PC-3 (cell line): ENCODE measurements around the gene IRF2BP1. TPM values are rescaled to one million over a fixed set of nuclear protein-coding genes. Genes with fewer than 3 reads are reported as not detected.

Experiments used
- ATAC-seq: fragments of 200-7000 bp; cut with Tn5 transposase; 2 replicates; pipeline ENCODE4 v1.9.1; 2020; ENCODE audit warnings: mild to moderate bottlenecking, moderate library complexity
- BruUV-seq: library from RNA; stranded (reverse); fragments of 400-500 nt; replicated peaks from 2 replicates; lab custom pipeline; 2021; lab: Mats Ljungman, UMichigan
- CTCF ChIA-PET: fragments of 300-600 bp; sonication (Branson Sonifier 250); formaldehyde crosslinking; loops from one replicate; lab custom pipeline; 2022; ENCODE audit warnings: antibody characterized with exemption; lab: Charles Lee
- POLR2A ChIA-PET: fragments of 300-600 bp; sonication (Branson Sonifier 250); formaldehyde crosslinking; loops from one replicate; lab custom pipeline; 2022; ENCODE audit warnings: antibody characterized with exemption; ENCODE audit not compliant: unreplicated experiment; lab: Charles Lee
- DNase-seq: peaks from one replicate; pipeline ENCODE4 v3.0.0-alpha.2; 2015
- H2AFZ ChIP-seq: fragments of 300-600 bp; sonication (generic); 2 replicates; pipeline ENCODE4 v1.6.0; 2016; ENCODE audit warnings: antibody characterized with exemption, low read length
- H3F3A ChIP-seq: fragments of 300-600 bp; sonication (generic); one replicate; pipeline ENCODE4 v1.6.0; 2017; ENCODE audit warnings: antibody characterized with exemption, low read length, control low read depth, mild to moderate bottlenecking; ENCODE audit not compliant: unreplicated experiment
- H3K27ac ChIP-seq: fragments of 300-600 bp; sonication (generic); 2 replicates; pipeline ENCODE4 v1.5.1; 2016; ENCODE audit warnings: mild to moderate bottlenecking, low read length
- H3K27me3 ChIP-seq: fragments of 300-600 bp; sonication (generic); 2 replicates; pipeline ENCODE4 v1.6.1; 2016; ENCODE audit warnings: low read length, mixed read lengths
- H3K36me3 ChIP-seq: fragments of 300-600 bp; sonication (generic); 2 replicates; pipeline ENCODE4 v1.6.1; 2016; ENCODE audit warnings: low read depth, mixed run types, low read length, mixed read lengths
- H3K4me1 ChIP-seq: fragments of 300-600 bp; sonication (generic); 2 replicates; pipeline ENCODE4 v1.5.1; 2016; ENCODE audit warnings: low read length; ENCODE audit not compliant: insufficient read depth
- H3K4me2 ChIP-seq: fragments of 300-600 bp; sonication (generic); 2 replicates; pipeline ENCODE4 v1.6.0; 2016; ENCODE audit warnings: low read length
- H3K4me3 ChIP-seq: fragments of 300-600 bp; sonication (generic); 2 replicates; pipeline ENCODE4 v1.5.1; 2016; ENCODE audit warnings: mild to moderate bottlenecking, low read length, mixed read lengths
- H3K79me2 ChIP-seq: fragments of 300-600 bp; sonication (generic); 2 replicates; pipeline ENCODE4 v1.6.1; 2017; ENCODE audit warnings: low read length, mixed read lengths
- H3K9ac ChIP-seq: fragments of 300-600 bp; sonication (generic); 2 replicates; pipeline ENCODE4 v1.6.0; 2016; ENCODE audit warnings: mild to moderate bottlenecking, low read length
- H3K9me2 ChIP-seq: fragments of 300-600 bp; sonication (generic); replicated peaks from 2 replicates; pipeline ENCODE4 v1.6.1; 2016; ENCODE audit warnings: mixed run types, low read length, mixed read lengths
- H3K9me3 ChIP-seq: fragments of 300-600 bp; sonication (generic); 2 replicates; pipeline ENCODE4 v1.6.1; 2016; ENCODE audit warnings: low read length, mixed read lengths
- H4K20me1 ChIP-seq: fragments of 300-600 bp; sonication (generic); 2 replicates; pipeline ENCODE4 v1.6.1; 2016; ENCODE audit warnings: low read length, mixed read lengths
- CTCF ChIP-seq: fragments of 300-600 bp; sonication (generic); conservative IDR thresholded peaks from 2 replicates; pipeline ENCODE4 v1.5.1; 2017; ENCODE audit warnings: antibody characterized with exemption, low read depth, mild to moderate bottlenecking, low read length
- EZH2 ChIP-seq: fragments of 300-600 bp; sonication (generic); IDR thresholded peaks from one replicate; pipeline ENCODE4 v1.6.1; 2017; ENCODE audit warnings: antibody characterized with exemption, mild to moderate bottlenecking, low read length; ENCODE audit not compliant: unreplicated experiment
- EZH2phosphoT487 ChIP-seq: fragments of 300-600 bp; sonication (generic); IDR thresholded peaks from 2 replicates; pipeline ENCODE4 v1.6.1; 2018; ENCODE audit warnings: mild to moderate bottlenecking, antibody characterized with exemption, low read length, borderline replicate concordance
- intact Hi-C: fragments of 100-400 bp; cut with micrococcal nuclease; formaldehyde crosslinking; loops from 2 replicates; pipeline ENCODE4 v1.9.0; 2023
- total RNA-seq: library from RNA; depleted of rRNA; stranded (reverse); fragments of >200 nt; gene quantifications from 2 replicates; pipeline ENCODE4 v1.2.3, GENCODE V29; 2014

IRF2BP1 gene
- total RNA-seq, 1 experiment from 2014 or later = 31.5 TPM

GRCh38 chr19:45881909-45882528 lies 3.9 kb downstream of the IRF2BP1 start:
- BruUV-seq = no TSS peak
- POLR2A ChIA-PET = no interaction called here

GRCh38 chr19:45881082-45881908 lies 4.6 kb downstream of the IRF2BP1 start:
- intact Hi-C loops = no loop called here
- BruUV-seq = no TSS peak
- H3K79me2 ChIP-seq = peaks cover 21% of the 10 kb centered on the region
- H3F3A ChIP-seq = no peaks in the 10 kb centered on the region
- no peak overlapping the region for H3K9ac ChIP-seq
- H3K4me3 ChIP-seq = no peak overlapping the region
- H3K4me1 ChIP-seq = peaks cover 20% of the 10 kb centered on the region; the same call in 1 of the 2 replicates
- TF ChIP-seq EZH2phosphoT487 (no peak), CTCF (no peak), EZH2 (no peak)
- no peaks in the 10 kb centered on the region for H3K9me3 ChIP-seq
- no peak overlapping the region for H2AFZ ChIP-seq
- H3K27me3 ChIP-seq = no peaks in the 10 kb centered on the region
- ChIA-PET CTCF (no interaction called here), POLR2A (no interaction called here)
- no peak overlapping the region for H3K27ac ChIP-seq
- ATAC-seq (no peak), DNase-seq (no peak)
- peaks cover 3% of the 10 kb centered on the region; the same call in 1 of the 2 replicates for H4K20me1 ChIP-seq
- no peak overlapping the region for H3K4me2 ChIP-seq
- H3K36me3 ChIP-seq = peaks cover 2% of the 10 kb centered on the region; the same call in 1 of the 2 replicates
- H3K9me2 ChIP-seq = no peaks in the 10 kb centered on the region

More at GRCh38 chr19:45881909-45882528, 3.9 kb downstream of the IRF2BP1 start:
- Histone ChIP-seq H3K27me3 (no peaks in the 10 kb centered on the region), H3K79me2 (peaks cover 21% of the 10 kb centered on the region), H3K9ac (no peak overlapping the region), H2AFZ (no peak overlapping the region), H3K4me1 (peaks cover 20% of the 10 kb centered on the region; the same call in 1 of the 2 replicates), H3K9me3 (no peaks in the 10 kb centered on the region), H3K4me2 (peak overlapping the region; percentile 90; the same call in 1 of the 2 replicates), H3F3A (no peaks in the 10 kb centered on the region), H3K4me3 (no peak overlapping the region), H3K36me3 (peaks cover 2% of the 10 kb centered on the region; the same call in 1 of the 2 replicates), H3K27ac (no peak overlapping the region), H3K9me2 (no peaks in the 10 kb centered on the region), H4K20me1 (peaks cover 3% of the 10 kb centered on the region; the same call in 1 of the 2 replicates)
- DNase-seq = no peak
- CTCF ChIA-PET = no interaction called here
- no peak for ATAC-seq
- TF ChIP-seq EZH2phosphoT487 (no peak), CTCF (no peak)
- intact Hi-C loops = loop anchor here (2.0 kb wide), 1 partner anchor 19 kb away; the partner anchor contains the start of gene SYMPK
